GM11168 (cell line): Measurements from ENCODE around the gene PKD1L1.

Source experiments
- in situ Hi-C: fragments of 300-500 bp; cut with MboI; formaldehyde crosslinking; loops from one replicate; pipeline ENCODE4 v1.12.0; 2022; ENCODE audit warnings: low sequenced_read_pairs; ENCODE audit not compliant: unreplicated experiment

PKD1L1 gene

GRCh38 chr7:47725031-47725780 is 223.1 kb downstream of the PKD1L1 start:
- in situ Hi-C loops = no loop called here
